HL-60 (cell line): ENCODE results near the gene SARDH.

Source experiments
- DNase-seq, 2 experiments: peaks; one replicate each; pipeline ENCODE4 v3.0.0-alpha.2; 2010 to 2020; ENCODE audit warnings: low read depth in 1 of 2, low spot score in 1 of 2
- H3K27ac ChIP-seq: fragments of 250-450 bp; sonication (Bioruptor Pico); replicated peaks from 2 replicates; pipeline ENCODE4 v1.5.1; 2020; ENCODE audit warnings: mild to moderate bottlenecking, moderate library complexity
- H3K27me3 ChIP-seq: fragments of 250-450 bp; sonication (Bioruptor Pico); 2 replicates; pipeline ENCODE4 v1.5.1; 2021; ENCODE audit warnings: mild to moderate bottlenecking, moderate library complexity; ENCODE audit not compliant: insufficient read depth, poor library complexity, severe bottlenecking
- H3K4me3 ChIP-seq: replicated peaks from 2 replicates; pipeline ENCODE4 v1.5.1; 2011; ENCODE audit warnings: mild to moderate bottlenecking, control low read depth, low read length; ENCODE audit not compliant: insufficient read depth
- GABPA ChIP-seq: IDR thresholded peaks from 2 replicates; pipeline ENCODE4 v1.6.1; 2012; ENCODE audit warnings: low read depth
- POLR2AphosphoS5 ChIP-seq: IDR thresholded peaks from 2 replicates; pipeline ENCODE4 v1.6.1; 2012; ENCODE audit warnings: low read depth
- SPI1 ChIP-seq: IDR thresholded peaks from 2 replicates; pipeline ENCODE4 v1.6.1; 2012; ENCODE audit warnings: low read depth, mild to moderate bottlenecking, borderline replicate concordance
- TF ChIP-seq, protein P1 (sequence below): IDR thresholded peaks from one replicate; pipeline ENCODE4 v1.5.1; 2011; ENCODE audit warnings: low read length, control low read depth, inconsistent platforms; ENCODE audit not compliant: insufficient read depth
- TF ChIP-seq, protein P2 (sequence below): IDR thresholded peaks from 2 replicates; pipeline ENCODE4 v1.6.1; 2012; ENCODE audit warnings: low read depth; ENCODE audit not compliant: insufficient replicate concordance

The SARDH gene

DNA sequence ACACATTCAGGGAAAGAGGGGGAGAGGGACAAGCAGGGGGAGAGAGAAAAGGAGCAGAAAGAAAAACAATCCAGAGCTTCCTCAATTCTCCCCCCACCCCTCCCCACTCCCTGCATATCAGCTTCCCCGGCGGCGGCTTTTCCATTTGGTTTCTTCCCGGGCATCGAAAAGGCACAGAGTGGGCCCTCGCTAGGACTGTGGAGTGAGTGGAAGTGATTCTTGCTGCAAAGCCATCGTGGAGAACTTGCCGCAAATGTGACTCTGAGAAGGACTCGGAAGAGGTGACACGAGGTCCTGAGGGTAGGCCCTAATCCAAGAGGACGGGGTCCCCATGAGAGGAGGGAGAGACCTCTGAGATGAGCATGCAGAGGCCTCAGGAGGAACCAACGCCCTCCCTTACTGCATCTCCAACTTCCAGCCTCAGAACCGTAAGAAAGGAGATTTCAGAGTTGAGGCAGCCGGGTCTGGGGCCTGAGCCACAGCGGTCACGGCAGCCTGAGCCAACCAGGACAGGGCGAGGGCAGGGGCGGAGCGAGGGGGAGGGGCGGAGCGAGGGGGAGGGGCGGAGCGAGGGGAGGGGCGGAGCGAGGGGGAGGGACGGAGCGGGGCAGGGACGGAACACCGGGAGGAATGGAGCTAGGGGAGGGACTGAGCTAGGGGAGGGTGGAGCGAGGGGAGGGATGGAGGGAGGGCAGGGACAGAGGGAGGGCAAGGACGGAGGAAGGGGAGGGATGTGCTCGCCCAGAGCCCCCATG lies 21.2 kb upstream of the SARDH start:
- H3K27ac ChIP-seq = no peak overlapping the region
- no peak for DNase-seq
- TF ChIP-seq POLR2AphosphoS5 = no peak
- TF ChIP-seq, protein P1, sequence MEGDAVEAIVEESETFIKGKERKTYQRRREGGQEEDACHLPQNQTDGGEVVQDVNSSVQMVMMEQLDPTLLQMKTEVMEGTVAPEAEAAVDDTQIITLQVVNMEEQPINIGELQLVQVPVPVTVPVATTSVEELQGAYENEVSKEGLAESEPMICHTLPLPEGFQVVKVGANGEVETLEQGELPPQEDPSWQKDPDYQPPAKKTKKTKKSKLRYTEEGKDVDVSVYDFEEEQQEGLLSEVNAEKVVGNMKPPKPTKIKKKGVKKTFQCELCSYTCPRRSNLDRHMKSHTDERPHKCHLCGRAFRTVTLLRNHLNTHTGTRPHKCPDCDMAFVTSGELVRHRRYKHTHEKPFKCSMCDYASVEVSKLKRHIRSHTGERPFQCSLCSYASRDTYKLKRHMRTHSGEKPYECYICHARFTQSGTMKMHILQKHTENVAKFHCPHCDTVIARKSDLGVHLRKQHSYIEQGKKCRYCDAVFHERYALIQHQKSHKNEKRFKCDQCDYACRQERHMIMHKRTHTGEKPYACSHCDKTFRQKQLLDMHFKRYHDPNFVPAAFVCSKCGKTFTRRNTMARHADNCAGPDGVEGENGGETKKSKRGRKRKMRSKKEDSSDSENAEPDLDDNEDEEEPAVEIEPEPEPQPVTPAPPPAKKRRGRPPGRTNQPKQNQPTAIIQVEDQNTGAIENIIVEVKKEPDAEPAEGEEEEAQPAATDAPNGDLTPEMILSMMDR = no peak
- TF ChIP-seq, protein P2, sequence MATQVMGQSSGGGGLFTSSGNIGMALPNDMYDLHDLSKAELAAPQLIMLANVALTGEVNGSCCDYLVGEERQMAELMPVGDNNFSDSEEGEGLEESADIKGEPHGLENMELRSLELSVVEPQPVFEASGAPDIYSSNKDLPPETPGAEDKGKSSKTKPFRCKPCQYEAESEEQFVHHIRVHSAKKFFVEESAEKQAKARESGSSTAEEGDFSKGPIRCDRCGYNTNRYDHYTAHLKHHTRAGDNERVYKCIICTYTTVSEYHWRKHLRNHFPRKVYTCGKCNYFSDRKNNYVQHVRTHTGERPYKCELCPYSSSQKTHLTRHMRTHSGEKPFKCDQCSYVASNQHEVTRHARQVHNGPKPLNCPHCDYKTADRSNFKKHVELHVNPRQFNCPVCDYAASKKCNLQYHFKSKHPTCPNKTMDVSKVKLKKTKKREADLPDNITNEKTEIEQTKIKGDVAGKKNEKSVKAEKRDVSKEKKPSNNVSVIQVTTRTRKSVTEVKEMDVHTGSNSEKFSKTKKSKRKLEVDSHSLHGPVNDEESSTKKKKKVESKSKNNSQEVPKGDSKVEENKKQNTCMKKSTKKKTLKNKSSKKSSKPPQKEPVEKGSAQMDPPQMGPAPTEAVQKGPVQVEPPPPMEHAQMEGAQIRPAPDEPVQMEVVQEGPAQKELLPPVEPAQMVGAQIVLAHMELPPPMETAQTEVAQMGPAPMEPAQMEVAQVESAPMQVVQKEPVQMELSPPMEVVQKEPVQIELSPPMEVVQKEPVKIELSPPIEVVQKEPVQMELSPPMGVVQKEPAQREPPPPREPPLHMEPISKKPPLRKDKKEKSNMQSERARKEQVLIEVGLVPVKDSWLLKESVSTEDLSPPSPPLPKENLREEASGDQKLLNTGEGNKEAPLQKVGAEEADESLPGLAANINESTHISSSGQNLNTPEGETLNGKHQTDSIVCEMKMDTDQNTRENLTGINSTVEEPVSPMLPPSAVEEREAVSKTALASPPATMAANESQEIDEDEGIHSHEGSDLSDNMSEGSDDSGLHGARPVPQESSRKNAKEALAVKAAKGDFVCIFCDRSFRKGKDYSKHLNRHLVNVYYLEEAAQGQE = no peak
- TF ChIP-seq GABPA = no peak
- no peak for TF ChIP-seq SPI1

DNA sequence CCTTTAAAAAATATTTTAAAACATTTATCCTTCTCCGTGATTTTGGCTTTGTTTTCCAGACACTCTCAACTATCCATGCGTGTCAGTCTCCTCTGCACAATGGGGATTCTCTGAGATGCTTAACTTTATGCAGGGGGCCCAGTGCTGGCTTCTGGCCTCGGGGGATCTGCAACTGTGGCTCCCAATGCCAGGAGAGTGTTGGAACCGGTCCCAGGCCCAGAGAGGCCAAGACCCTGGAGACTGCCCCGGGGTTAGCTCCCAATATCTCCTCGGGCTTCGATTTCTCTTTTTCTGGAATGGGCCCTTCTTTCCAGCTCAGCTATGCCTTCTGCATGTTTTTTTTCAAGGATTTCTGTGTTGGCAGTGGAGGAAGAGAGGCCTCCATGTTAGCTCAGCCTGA lies 20.1 kb upstream of the SARDH start:
- no peaks in the 10 kb centered on the region for H3K27me3 ChIP-seq
- DNase-seq = no peak
- no peak overlapping the region for H3K4me3 ChIP-seq
- no peak overlapping the region for H3K27ac ChIP-seq
- TF ChIP-seq, protein P1 = no peak
- no peak for TF ChIP-seq GABPA

More for the DNA sequence above, 21.2 kb upstream of the SARDH start:
- Histone ChIP-seq H3K4me3 (no peak overlapping the region), H3K27me3 (no peaks in the 10 kb centered on the region)

DNA sequence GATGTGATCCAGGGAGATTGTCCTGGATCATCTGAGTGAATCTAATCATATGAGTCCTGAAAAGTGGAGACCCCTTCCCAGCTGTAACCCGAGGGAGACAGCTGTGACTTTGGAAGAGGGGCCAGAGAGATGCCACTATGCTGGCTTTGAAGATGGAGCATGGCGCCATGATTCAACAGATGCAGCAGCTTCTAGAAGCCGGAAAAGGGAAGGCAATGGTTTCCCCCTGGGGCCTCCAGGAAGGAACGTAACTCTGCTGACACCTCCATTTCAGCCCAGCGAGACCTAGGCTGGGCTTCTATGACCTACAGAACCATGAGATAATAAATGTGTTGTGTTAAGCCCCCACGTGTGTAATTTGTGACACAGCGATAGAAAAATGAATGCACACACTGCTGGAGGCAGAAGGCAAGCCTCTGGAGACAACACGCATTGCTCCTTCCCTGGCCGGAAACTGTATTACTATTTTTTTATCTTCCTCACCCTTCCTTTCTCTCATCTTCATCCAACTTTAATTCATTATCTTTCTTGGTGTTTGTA lies 16.6 kb upstream of the SARDH start:
- DNase-seq = no peak
- Histone ChIP-seq H3K27me3 (no peaks in the 10 kb centered on the region), H3K27ac (no peak overlapping the region), H3K4me3 (no peak overlapping the region)
- TF ChIP-seq, protein P1 = no peak
- no peak for TF ChIP-seq SPI1
- no peak for TF ChIP-seq POLR2AphosphoS5
- TF ChIP-seq GABPA = no peak
- TF ChIP-seq, protein P2 = no peak
